Measurements from ENCODE around the gene MSL1.

MSL1 gene

GRCh38 chr17:40095944-40096791 lies 25.6 kb upstream of the MSL1 start:
- no peak for TF ChIP-seq CTCF (conservative IDR thresholded peaks at IDR 0.05; ENCODE audit: control insufficient read depth, insufficient read depth, low read depth, low read length)
- no peak overlapping the region for H3K4me3 ChIP-seq (ENCODE audit: control insufficient read depth, low read depth, low read length)
- peak; percentile 85 for DNase-seq (ENCODE audit: low read depth)

- no peak for DNase-seq (ENCODE audit: low read depth)
- no peak overlapping the region for H3K4me3 ChIP-seq (ENCODE audit: control insufficient read depth, low read depth, low read length)
- TF ChIP-seq CTCF (conservative IDR thresholded peaks at IDR 0.05; ENCODE audit: control insufficient read depth, insufficient read depth, low read depth, low read length): no peak
These were observed 24.7 kb upstream of the MSL1 start for GRCh38 chr17:40097087-40097486.

DNA sequence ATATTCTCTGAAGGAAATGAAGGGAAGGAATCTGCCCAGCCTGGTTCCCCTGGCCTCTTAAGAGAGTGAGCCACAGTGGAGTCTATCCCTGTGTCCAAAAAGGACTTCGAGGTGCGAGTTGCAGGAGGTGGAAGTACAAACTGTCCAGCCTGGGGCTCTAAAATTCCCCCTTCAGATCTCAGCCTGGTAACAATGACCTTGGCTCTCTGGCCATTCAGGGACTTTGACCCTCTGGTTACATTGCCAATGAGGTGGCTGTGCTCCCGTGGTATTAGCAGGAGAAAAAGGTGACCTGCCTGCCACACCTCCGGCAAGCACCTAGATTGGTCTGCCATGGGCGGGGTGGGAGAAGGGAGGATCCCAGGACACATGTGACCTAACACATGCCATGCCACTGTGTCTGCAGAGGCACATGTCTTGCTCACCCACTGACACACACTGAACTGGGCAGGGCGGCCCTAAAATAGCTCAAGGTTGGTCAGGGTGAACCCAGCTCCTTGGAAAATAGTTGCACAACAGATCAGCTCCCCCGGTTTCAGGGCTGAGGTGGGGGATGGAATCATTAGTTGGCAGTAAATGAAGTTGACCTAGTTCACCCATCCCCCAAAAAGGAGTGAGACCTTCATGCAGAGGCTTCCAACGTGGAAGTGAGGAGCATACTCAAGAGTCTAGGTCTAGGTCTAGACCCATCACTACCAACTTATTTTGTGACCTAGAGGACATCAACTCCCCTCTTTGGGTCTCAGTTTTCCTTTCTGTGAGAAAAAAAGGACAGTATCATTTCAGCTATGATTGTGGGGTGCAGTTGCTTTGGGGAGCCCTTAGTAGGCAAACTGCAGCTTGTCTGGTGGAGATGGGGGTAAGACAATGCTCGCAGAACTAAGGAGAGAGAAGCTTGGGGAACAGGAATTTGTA lies 23.6 kb upstream of the MSL1 start:
- peak; percentile 83 for DNase-seq (ENCODE audit: low read depth)
- no peak for TF ChIP-seq CTCF (conservative IDR thresholded peaks at IDR 0.05; ENCODE audit: control insufficient read depth, insufficient read depth, low read depth, low read length)
- peak overlapping the region; percentile 37 for H3K4me3 ChIP-seq (ENCODE audit: control insufficient read depth, low read depth, low read length)

DNA sequence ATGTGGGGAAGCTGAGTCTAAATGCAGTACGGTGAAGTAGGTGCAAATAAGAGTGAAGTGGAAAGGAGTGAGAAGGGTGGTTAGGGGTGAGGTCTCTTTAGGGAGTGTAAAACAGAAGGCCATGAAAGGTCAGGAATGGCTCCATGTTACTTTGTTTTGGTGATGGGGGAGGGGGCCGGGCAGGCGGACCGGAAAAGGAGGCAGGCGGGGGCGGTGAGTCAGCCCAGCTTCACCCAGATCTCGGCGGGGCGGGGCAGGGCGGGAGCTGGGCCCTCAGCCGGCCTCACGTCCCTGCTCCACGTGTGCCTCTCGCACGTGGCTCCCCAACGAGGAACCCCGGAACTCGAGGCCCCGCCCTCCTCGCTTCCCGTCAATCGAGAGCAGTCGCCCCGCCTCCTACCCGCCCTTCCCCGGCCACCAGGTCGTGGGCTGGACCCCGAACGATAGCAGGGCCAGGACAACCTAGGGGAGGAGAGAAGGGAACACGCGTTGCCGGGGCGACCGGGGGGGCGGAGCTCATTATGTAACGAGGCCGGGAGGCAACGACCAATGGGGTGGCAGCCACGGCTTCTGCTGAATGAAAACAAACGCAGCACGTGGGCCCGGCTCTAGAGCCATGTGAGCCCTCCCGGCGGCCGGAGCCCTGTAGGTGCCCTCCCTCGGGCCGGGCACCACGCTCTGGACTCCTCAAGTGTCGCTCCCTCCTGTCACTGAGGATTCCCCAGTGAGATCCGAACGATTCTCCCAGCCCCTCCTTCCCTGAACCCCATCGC lies 22.7 kb upstream of the MSL1 start:
- TF ChIP-seq CTCF (conservative IDR thresholded peaks at IDR 0.05; ENCODE audit: control insufficient read depth, insufficient read depth, low read depth, low read length): no peak
- DNase-seq (ENCODE audit: low read depth): peak; percentile 99
- peak overlapping the region; percentile 91 for H3K4me3 ChIP-seq (ENCODE audit: control insufficient read depth, low read depth, low read length)

DNA sequence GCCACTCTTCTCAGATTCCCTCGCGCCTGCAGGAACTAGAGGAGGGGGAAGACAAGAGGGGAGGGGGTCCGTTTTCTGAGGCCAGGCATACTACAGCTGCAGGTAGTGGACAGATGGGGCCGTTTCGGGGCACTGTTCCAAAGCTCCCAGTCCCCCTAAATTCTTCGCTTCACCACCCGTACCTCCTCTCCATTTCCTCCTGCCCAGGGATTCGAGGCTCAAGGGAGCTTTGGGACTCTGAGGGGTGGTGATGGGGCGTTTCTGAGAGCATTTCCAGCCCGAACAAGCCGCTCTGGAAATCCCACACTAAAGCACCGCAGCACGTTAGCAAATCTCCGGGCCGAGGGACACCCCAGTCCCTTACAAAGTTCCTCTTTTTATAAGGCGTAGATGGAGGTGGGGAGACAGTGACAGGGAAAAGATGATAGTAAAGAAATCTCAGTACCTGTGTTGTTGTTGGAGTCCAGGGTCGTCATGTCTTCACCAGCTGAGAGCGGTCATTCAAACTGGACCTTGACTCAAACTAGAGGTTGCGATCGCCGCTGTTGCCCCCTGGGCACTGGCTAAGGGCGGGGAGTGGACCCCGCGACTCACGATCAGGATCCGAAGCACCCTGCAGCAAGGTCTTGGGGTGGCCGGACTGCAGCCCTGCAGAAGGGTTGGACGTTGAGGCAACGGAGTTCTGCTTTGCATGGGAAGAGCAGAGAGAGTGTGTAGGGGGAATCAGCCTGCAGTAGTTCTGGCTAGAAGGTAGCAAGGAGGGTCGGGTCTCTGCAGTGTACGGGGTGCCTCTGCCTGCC lies 22.0 kb upstream of the MSL1 start:
- DNase-seq (ENCODE audit: low read depth): no peak
- no peak for TF ChIP-seq CTCF (conservative IDR thresholded peaks at IDR 0.05; ENCODE audit: control insufficient read depth, insufficient read depth, low read depth, low read length)
- H3K4me3 ChIP-seq (ENCODE audit: control insufficient read depth, low read depth, low read length): peak overlapping the region; percentile 91

GRCh38 chr17:40100419-40100668 lies 21.4 kb upstream of the MSL1 start, which contains the start of gene NR1D1:
TSS of gene NR1D1 (minus strand) at chr17:40100589. CDS start at chr17:40100094, 495 bp downstream.
- no peak for DNase-seq (ENCODE audit: low read depth)
- peak within 1 kb of the TSS; percentile 91 for H3K4me3 ChIP-seq (ENCODE audit: control insufficient read depth, low read depth, low read length)
- TF ChIP-seq CTCF (conservative IDR thresholded peaks at IDR 0.05; ENCODE audit: control insufficient read depth, insufficient read depth, low read depth, low read length): no peak
